ENCODE data around the gene HTRA3. TPM values are rescaled to one million over a fixed set of nuclear protein-coding genes. Genes with fewer than 3 reads are reported as not detected.

HTRA3 gene
- total RNA-seq, 1 experiment from 2014 or later = not detected

DNA sequence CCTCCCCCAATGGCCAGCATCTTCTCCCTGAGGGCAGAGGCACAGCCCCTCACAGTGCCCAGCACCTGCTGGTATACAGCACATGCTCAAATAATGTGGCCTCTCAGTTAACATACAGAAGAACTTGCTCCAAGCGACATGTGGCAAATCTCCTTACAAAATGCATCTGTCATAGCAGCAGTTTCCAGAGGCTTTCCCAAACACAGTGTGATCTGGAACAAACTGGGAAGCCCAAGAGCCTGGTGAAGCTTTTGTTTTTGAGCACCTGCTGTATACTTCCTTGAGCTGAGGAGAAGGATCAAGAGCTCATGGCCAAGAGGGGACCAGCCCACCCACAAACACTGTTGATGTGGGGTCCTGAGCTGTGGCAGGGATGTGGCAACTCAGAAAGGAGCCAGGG is 34.8 kb upstream of the HTRA3 start:
- DNase-seq (ENCODE audit: low spot score) = no peak

GRCh38 chr4:8235224-8235623 is 34.3 kb upstream of the HTRA3 start:
- DNase-seq (ENCODE audit: low spot score) = no peak

GRCh38 chr4:8235686-8236085 is 33.9 kb upstream of the HTRA3 start:
- no peak for DNase-seq (ENCODE audit: low spot score)

- DNase-seq (ENCODE audit: low spot score) = no peak
Measured at GRCh38 chr4:8236106-8236919, 33.2 kb upstream of the HTRA3 start.

- no peak for DNase-seq (ENCODE audit: low spot score)
Measured at GRCh38 chr4:8236920-8237195, 32.7 kb upstream of the HTRA3 start.

DNA sequence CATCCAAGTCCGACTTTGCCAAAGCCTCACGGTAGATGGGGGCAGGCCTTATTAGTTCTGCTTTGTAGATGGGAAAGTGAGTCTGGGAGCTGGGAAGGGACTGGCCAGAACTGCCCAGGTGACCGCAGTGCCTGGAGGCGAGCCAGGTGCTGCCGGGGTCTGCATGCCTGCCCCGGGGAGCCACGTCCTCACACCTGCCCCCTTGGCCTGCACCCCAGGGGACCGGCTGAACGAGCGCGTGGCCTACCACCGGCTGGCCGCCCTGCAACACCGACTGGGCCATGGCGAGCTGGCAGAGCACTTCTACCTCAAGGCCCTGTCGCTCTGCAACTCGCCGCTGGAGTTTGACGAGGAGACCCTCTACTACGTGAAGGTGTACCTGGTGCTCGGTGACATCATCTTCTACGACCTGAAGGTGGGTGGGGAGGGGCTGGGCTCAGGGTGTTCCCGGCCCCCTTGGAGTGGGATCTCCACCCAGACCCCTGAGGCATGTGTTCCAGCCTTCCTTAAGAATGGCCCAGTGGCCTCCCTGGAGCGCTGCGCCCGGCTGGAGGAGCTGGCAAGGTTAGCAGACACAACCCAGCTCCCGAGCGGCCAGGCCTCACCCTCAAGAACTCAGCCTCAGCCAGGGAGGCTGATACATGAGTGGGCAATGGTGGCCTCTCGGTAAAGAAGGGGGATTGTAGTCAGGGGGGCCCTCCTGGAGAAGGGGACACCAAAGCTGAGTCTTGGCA is 32.1 kb upstream of the HTRA3 start:
- no peak for DNase-seq (ENCODE audit: low spot score)

- DNase-seq (ENCODE audit: low spot score) = peak; percentile 36
Measured at GRCh38 chr4:8238036-8238511, 31.5 kb upstream of the HTRA3 start.

GRCh38 chr4:8238515-8239053 is 31.0 kb upstream of the HTRA3 start:
- peak; percentile 38 for DNase-seq (ENCODE audit: low spot score)

DNA sequence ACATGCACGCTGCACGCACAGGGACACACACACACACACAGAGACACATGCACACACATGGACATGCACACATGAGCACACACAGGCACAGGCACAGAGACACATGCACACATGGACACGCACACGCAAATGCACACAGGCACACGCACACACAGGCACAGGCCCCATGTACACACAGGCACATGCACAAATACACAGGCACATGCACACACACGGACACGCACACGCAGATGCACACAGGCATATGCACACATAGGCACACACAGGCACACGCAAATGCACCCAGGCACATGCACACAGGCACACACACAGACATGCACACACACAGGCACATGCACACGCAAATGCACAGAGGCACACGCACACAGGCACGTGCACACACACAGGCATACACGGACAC is 30.3 kb upstream of the HTRA3 start:
- no peak for DNase-seq (ENCODE audit: low spot score)

DNA sequence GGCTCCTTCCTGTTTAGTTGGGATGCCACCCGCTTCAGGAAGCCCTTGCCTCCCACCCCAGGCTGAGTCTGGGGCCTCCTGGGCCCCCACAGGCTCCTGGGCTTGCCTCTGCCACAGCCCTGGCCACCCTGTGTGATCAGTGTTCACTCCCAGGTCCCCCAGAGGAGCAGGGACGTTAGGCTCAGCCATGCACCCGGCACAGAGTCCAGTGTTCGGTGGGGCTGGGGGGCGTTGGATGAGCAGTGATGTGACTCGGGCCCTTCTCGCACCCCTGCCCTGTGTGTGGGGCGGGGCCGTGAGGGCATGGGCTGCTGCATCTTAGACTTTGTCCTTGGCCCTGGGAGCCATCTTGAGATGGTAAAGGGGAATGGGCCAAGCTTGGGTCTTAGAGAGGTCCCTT is 29.9 kb upstream of the HTRA3 start:
- DNase-seq (ENCODE audit: low spot score) = no peak

GRCh38 chr4:8240211-8241041 is 29.1 kb upstream of the HTRA3 start:
- no peak for DNase-seq (ENCODE audit: low spot score)

- DNase-seq (ENCODE audit: low spot score) = no peak
Measured at GRCh38 chr4:8241211-8241779, 28.3 kb upstream of the HTRA3 start.

DNA sequence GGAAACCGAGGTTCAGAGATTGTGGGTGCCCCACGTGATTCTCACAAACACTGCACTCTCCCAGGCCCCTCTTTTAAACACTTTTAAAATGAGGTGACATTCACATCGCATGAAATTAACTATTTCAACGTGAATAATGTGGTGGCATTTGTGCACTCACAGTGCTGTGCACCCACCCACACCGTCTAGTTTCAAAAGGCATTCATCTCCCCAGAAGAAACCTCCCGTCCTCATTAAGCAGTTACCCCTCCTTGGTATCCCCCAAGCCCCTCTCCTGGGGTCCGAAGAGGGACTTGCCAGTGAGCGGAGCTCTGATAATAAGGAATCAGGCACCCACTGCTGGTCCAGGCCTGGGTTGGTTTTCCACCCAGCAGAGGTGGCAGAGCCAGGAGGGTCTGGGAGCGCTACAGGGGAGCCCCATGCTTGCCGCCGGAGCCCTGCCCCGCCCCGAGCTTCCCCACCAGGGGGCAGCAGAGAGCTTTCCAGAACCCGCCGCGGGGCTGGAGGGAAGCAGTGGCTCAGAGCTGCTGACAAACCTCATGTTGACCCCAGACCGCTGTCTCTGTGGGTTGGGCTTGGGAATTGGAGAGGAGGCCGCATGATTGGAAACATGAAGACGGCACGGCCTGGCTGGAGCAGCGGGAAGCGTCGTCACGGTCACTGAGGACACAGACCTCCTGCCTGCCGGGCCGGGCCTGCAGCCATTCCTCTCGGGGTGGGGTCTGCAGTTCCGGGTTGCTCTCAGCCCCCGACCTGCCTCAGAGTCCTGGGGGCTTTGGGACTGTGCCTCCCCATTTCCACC is 27.5 kb upstream of the HTRA3 start:
- peak; percentile 67 for DNase-seq (ENCODE audit: low spot score)

- no peak for DNase-seq (ENCODE audit: low spot score)
Measured at GRCh38 chr4:8242782-8243560, 26.6 kb upstream of the HTRA3 start.

GRCh38 chr4:8244001-8244757 is 25.4 kb upstream of the HTRA3 start:
- DNase-seq (ENCODE audit: low spot score) = no peak

- DNase-seq (ENCODE audit: low spot score) = no peak
Measured at GRCh38 chr4:8244931-8245460, 24.6 kb upstream of the HTRA3 start.

- no peak for DNase-seq (ENCODE audit: low spot score)
Measured at GRCh38 chr4:8245884-8246833, 23.4 kb upstream of the HTRA3 start.
